Activated CD8-positive, alpha-beta T cell treated with anti-CD3 and anti-CD28 coated beads for 36 hours (primary cell): ENCODE measurements around the gene NKD2. TPM values are rescaled to one million over a fixed set of nuclear protein-coding genes. Genes with fewer than 3 reads are reported as not detected.

Experiments
- ATAC-seq: fragments of 200-7000 bp; cut with Tn5 transposase; one replicate; pipeline ENCODE4 v1.10.0; 2021; ENCODE audit warnings: mild to moderate bottlenecking, moderate library complexity
- CTCF ChIA-PET: fragments of 350-600 bp; sonication (Branson Sonifier 250); formaldehyde crosslinking; loops from one replicate; lab custom pipeline; 2021; ENCODE audit warnings: antibody characterized with exemption; lab: Charles Lee
- POLR2A ChIA-PET: fragments of 350-600 bp; sonication (Branson Sonifier 250); formaldehyde crosslinking; loops from one replicate; lab custom pipeline; 2021; ENCODE audit warnings: antibody characterized with exemption; lab: Charles Lee
- DNase-seq: peaks from one replicate; pipeline ENCODE4 v3.0.0-alpha.2; 2020
- H3K27ac Mint-ChIP-seq: one replicate; pipeline ENCODE4 v1.8.0; 2021; ENCODE audit warnings: mild to moderate bottlenecking, mixed read lengths
- H3K27me3 Mint-ChIP-seq: one replicate; pipeline ENCODE4 v1.8.0; 2021; ENCODE audit warnings: mixed read lengths
- H3K36me3 Mint-ChIP-seq: one replicate; pipeline ENCODE4 v1.8.0; 2021; ENCODE audit warnings: low read depth, mixed read lengths
- H3K4me1 Mint-ChIP-seq: one replicate; pipeline ENCODE4 v1.8.0; 2021; ENCODE audit warnings: low read depth, mixed read lengths
- H3K4me3 Mint-ChIP-seq: one replicate; pipeline ENCODE4 v1.8.0; 2021; ENCODE audit warnings: mild to moderate bottlenecking, moderate library complexity, mixed read lengths
- H3K9me3 Mint-ChIP-seq: one replicate; pipeline ENCODE4 v1.8.0; 2021; ENCODE audit warnings: mixed read lengths
- CTCF ChIP-seq: fragments of 200-600 bp; IDR thresholded peaks from one replicate; pipeline ENCODE4 v1.8.0; 2022; ENCODE audit warnings: antibody characterized with exemption, mild to moderate bottlenecking
- intact Hi-C: fragments of 100-400 bp; cut with micrococcal nuclease; formaldehyde crosslinking; loops from one replicate; pipeline ENCODE4 v1.10.0; 2022
- total RNA-seq, 2 experiments: library from RNA; stranded (reverse); gene quantifications; one replicate each; pipeline ENCODE4 v1.2.3, GENCODE V29; 2021

Gene NKD2
- total RNA-seq, 2 experiments from 2014 or later = 1.5 to 2.3 TPM

GRCh38 chr5:1051366-1051720 lies 42.7 kb downstream of the NKD2 start:
- Mint-ChIP-seq H3K36me3 (peaks cover 3% of the 10 kb centered on the region), H3K4me3 (no peak overlapping the region), H3K9me3 (peaks cover 22% of the 10 kb centered on the region), H3K4me1 (peaks cover 5% of the 10 kb centered on the region), H3K27me3 (no peaks in the 10 kb centered on the region), H3K27ac (no peak overlapping the region)
- ChIA-PET CTCF (interaction anchor here (1.3 kb wide), 1 partner anchor 128 kb away, joined by 3 read pairs; no protein-coding TSS in a partner anchor), POLR2A (no interaction called here)
- no peak for ATAC-seq
- DNase-seq = no peak
- intact Hi-C loops = no loop called here
- TF ChIP-seq CTCF = no peak

GRCh38 chr5:1052076-1052475 lies 43.5 kb downstream of the NKD2 start:
- intact Hi-C loops = no loop called here
- no peak for TF ChIP-seq CTCF
- H3K27me3 Mint-ChIP-seq = no peaks in the 10 kb centered on the region
- H3K36me3 Mint-ChIP-seq = peaks cover 3% of the 10 kb centered on the region
- DNase-seq (no peak), ATAC-seq (no peak)
- H3K4me1 Mint-ChIP-seq = peaks cover 5% of the 10 kb centered on the region
- peaks cover 15% of the 10 kb centered on the region for H3K9me3 Mint-ChIP-seq
- POLR2A ChIA-PET = no interaction called here
- no peak overlapping the region for H3K4me3 Mint-ChIP-seq
- CTCF ChIA-PET = interaction anchor here (1.3 kb wide), 1 partner anchor 128 kb away, joined by 3 read pairs; no protein-coding TSS in a partner anchor
- no peak overlapping the region for H3K27ac Mint-ChIP-seq

GRCh38 chr5:1052641-1053390 lies 44.2 kb downstream of the NKD2 start:
- no peak overlapping the region for H3K4me3 Mint-ChIP-seq
- peaks cover 3% of the 10 kb centered on the region for H3K36me3 Mint-ChIP-seq
- ChIA-PET CTCF (interaction anchor here (1.3 to 1.9 kb wide), 2 partner anchors 86 to 129 kb away, joined by 3 to 4 read pairs; no protein-coding TSS in a partner anchor), POLR2A (no interaction called here)
- ATAC-seq (no peak), DNase-seq (no peak)
- TF ChIP-seq CTCF = no peak
- no peaks in the 10 kb centered on the region for H3K27me3 Mint-ChIP-seq
- no peak overlapping the region for H3K27ac Mint-ChIP-seq
- peaks cover 4% of the 10 kb centered on the region for H3K4me1 Mint-ChIP-seq
- H3K9me3 Mint-ChIP-seq = peaks cover 7% of the 10 kb centered on the region
- intact Hi-C loops = no loop called here

GRCh38 chr5:1053391-1054017 lies 44.9 kb downstream of the NKD2 start:
- H3K27ac Mint-ChIP-seq = no peak overlapping the region
- H3K4me1 Mint-ChIP-seq = no peaks in the 10 kb centered on the region
- H3K4me3 Mint-ChIP-seq = no peak overlapping the region
- ChIA-PET POLR2A (no interaction called here), CTCF (interaction anchor here (0.7 to 1.9 kb wide), 2 partner anchors 85 to 130 kb away, joined by 3 to 4 read pairs; no protein-coding TSS in a partner anchor)
- ATAC-seq (no peak), DNase-seq (no peak)
- TF ChIP-seq CTCF = no peak
- no peaks in the 10 kb centered on the region for H3K27me3 Mint-ChIP-seq
- peaks cover under 1% of the 10 kb centered on the region for H3K9me3 Mint-ChIP-seq
- intact Hi-C loops = no loop called here
- peaks cover 3% of the 10 kb centered on the region for H3K36me3 Mint-ChIP-seq
